Activated naive CD8-positive, alpha-beta T cell (primary cell): ENCODE measurements around the gene ADGRG6.
"Not testable (repeated sequence)": the region's sequence is repeated elsewhere in the genome, so short reads cannot be mapped to it uniquely, and the experiment has no call there.

Experiments used
- H3K27ac Mint-ChIP-seq: one replicate; pipeline ENCODE4 v1.8.0; 2021; ENCODE audit warnings: mixed read lengths
- H3K27me3 Mint-ChIP-seq: one replicate; pipeline ENCODE4 v1.8.0; 2021; ENCODE audit warnings: mixed read lengths
- H3K36me3 Mint-ChIP-seq: one replicate; pipeline ENCODE4 v1.8.0; 2021; ENCODE audit warnings: mixed read lengths
- H3K4me1 Mint-ChIP-seq: one replicate; pipeline ENCODE4 v1.8.0; 2021; ENCODE audit warnings: low read depth, mixed read lengths
- H3K4me3 Mint-ChIP-seq: one replicate; pipeline ENCODE4 v1.8.0; 2021; ENCODE audit warnings: mild to moderate bottlenecking, mixed read lengths
- H3K9me3 Mint-ChIP-seq: one replicate; pipeline ENCODE4 v1.8.0; 2021; ENCODE audit warnings: low read depth, mixed read lengths

The ADGRG6 gene

GRCh38 chr6:142339968-142340658 lies 38.3 kb downstream of the ADGRG6 start:
- Mint-ChIP-seq H3K4me3 (no peak overlapping the region), H3K36me3 (peaks cover 2% of the 10 kb centered on the region), H3K27ac (no peak overlapping the region), H3K9me3 (no peaks in the 10 kb centered on the region), H3K4me1 (no peaks in the 10 kb centered on the region), H3K27me3 (peaks cover 3% of the 10 kb centered on the region)

GRCh38 chr6:142341855-142342330 lies 40.1 kb downstream of the ADGRG6 start:
- Mint-ChIP-seq H3K9me3 (no peaks in the 10 kb centered on the region), H3K4me3 (no peak overlapping the region), H3K4me1 (no peaks in the 10 kb centered on the region), H3K27ac (no peak overlapping the region), H3K36me3 (peaks cover 2% of the 10 kb centered on the region), H3K27me3 (peaks cover 5% of the 10 kb centered on the region)

- no peaks in the 10 kb centered on the region for H3K4me1 Mint-ChIP-seq
- peaks cover 2% of the 10 kb centered on the region for H3K36me3 Mint-ChIP-seq
- no peak overlapping the region for H3K27ac Mint-ChIP-seq
- peaks cover 5% of the 10 kb centered on the region for H3K27me3 Mint-ChIP-seq
- no peak overlapping the region for H3K4me3 Mint-ChIP-seq
- no peaks in the 10 kb centered on the region for H3K9me3 Mint-ChIP-seq
Observed at GRCh38 chr6:142342986-142343385, 41.2 kb downstream of the ADGRG6 start.

GRCh38 chr6:142343938-142344337 lies 42.1 kb downstream of the ADGRG6 start:
- no peaks in the 10 kb centered on the region for H3K4me1 Mint-ChIP-seq
- H3K27me3 Mint-ChIP-seq = peaks cover 5% of the 10 kb centered on the region
- H3K36me3 Mint-ChIP-seq = peaks cover 2% of the 10 kb centered on the region
- no peak overlapping the region for H3K27ac Mint-ChIP-seq
- no peak overlapping the region for H3K4me3 Mint-ChIP-seq
- H3K9me3 Mint-ChIP-seq = no peaks in the 10 kb centered on the region

DNA sequence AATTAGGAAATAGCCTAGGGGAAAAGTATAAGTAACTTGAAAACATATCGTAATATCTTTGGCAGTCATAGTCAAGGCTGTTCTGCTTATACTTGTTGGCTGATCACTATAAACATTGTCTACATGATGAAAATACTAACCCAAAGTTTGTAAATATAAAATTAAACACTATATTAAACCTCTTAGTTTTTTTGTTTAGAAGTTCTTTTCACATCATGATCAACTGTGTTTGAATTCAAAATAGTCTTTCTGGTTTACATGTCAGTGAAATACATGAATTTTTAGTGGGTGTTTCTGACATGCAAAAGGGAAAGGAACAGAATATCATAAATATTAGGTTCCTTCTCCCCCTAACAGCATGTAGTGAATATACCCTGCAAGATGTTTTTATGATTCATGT lies 43.5 kb downstream of the ADGRG6 start:
- H3K4me3 Mint-ChIP-seq = no peak overlapping the region
- H3K9me3 Mint-ChIP-seq = no peaks in the 10 kb centered on the region
- H3K4me1 Mint-ChIP-seq = no peaks in the 10 kb centered on the region
- H3K36me3 Mint-ChIP-seq = peaks cover 2% of the 10 kb centered on the region
- peaks cover 5% of the 10 kb centered on the region for H3K27me3 Mint-ChIP-seq
- H3K27ac Mint-ChIP-seq = no peak overlapping the region

DNA sequence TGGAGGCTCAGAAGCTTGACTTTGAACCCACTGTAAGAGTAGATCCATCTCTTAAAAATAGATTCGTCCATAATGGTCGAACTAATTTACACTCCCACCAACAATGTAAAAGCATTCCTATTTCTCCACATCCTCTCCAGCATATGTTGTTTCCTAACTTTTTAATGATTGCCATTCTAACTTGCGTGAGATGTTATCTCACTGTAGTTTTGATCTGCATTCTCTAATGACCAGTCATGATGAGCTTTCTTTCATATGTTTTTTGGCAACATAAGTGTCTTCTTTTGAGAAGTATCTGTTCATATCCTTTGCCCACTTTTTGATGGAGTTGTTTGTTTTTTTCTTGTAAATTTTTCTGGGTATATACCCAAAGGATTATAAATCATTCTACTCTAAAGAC lies 44.4 kb downstream of the ADGRG6 start:
- not testable (repeated sequence) for H3K9me3 Mint-ChIP-seq, H3K27ac Mint-ChIP-seq, H3K4me1 Mint-ChIP-seq, H3K27me3 Mint-ChIP-seq, H3K4me3 Mint-ChIP-seq, H3K36me3 Mint-ChIP-seq

- H3K27ac Mint-ChIP-seq = no peak overlapping the region
- H3K9me3 Mint-ChIP-seq = peaks cover 5% of the 10 kb centered on the region
- H3K4me1 Mint-ChIP-seq = no peaks in the 10 kb centered on the region
- peaks cover 2% of the 10 kb centered on the region for H3K27me3 Mint-ChIP-seq
- peaks cover 2% of the 10 kb centered on the region for H3K36me3 Mint-ChIP-seq
- no peak overlapping the region for H3K4me3 Mint-ChIP-seq
Observed at GRCh38 chr6:142349215-142349823, 47.5 kb downstream of the ADGRG6 start.

DNA sequence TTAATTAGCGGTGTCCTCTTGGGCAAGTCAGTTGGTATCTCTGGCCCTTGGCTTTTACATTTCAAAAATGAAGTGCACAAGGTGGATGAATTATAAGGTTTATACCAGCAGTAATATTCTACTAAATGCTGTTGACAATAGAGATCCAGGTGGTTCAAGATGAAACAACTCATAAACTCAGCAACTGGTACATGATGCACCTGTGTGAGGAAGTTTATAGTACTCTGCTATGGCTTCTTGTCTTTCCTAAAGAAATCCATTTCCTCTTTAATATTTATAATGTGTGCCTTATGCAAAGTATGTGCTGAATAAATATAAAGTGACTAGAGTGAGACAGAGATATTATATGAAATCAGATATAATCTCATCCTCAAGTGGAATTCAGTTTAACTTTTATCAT lies 48.5 kb downstream of the ADGRG6 start:
- Mint-ChIP-seq H3K9me3 (peaks cover 5% of the 10 kb centered on the region), H3K27me3 (peaks cover 2% of the 10 kb centered on the region), H3K4me1 (no peaks in the 10 kb centered on the region), H3K36me3 (peaks cover 2% of the 10 kb centered on the region), H3K4me3 (no peak overlapping the region), H3K27ac (no peak overlapping the region)

DNA sequence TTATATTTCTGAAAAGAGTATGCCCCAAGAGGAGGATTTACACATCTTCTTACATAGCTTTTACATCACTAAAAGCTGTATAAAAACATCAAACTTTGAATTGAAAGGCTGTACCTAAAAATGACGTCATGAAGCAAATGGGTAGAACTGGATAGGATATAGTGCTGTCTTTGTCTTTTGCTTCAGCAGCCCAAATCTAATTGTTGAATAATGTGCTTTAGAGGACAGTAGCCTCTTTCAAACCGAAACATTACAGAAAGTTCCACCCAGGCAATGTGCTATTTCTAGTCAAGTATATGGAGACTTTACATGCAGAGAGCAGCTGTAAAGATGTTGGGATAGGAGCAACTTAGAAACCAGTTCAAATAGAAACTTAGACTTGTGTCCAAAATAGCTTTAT lies 51.9 kb downstream of the ADGRG6 start:
- Mint-ChIP-seq H3K36me3 (peaks cover 2% of the 10 kb centered on the region), H3K9me3 (peaks cover 5% of the 10 kb centered on the region), H3K27ac (no peak overlapping the region), H3K4me1 (peaks cover 27% of the 10 kb centered on the region), H3K4me3 (no peak overlapping the region), H3K27me3 (no peaks in the 10 kb centered on the region)

- Mint-ChIP-seq H3K27me3 (no peaks in the 10 kb centered on the region), H3K36me3 (peaks cover 2% of the 10 kb centered on the region), H3K4me3 (no peak overlapping the region), H3K27ac (no peak overlapping the region), H3K4me1 (peaks cover 27% of the 10 kb centered on the region), H3K9me3 (peaks cover 5% of the 10 kb centered on the region)
Observed at GRCh38 chr6:142354650-142355049, 52.8 kb downstream of the ADGRG6 start.

DNA sequence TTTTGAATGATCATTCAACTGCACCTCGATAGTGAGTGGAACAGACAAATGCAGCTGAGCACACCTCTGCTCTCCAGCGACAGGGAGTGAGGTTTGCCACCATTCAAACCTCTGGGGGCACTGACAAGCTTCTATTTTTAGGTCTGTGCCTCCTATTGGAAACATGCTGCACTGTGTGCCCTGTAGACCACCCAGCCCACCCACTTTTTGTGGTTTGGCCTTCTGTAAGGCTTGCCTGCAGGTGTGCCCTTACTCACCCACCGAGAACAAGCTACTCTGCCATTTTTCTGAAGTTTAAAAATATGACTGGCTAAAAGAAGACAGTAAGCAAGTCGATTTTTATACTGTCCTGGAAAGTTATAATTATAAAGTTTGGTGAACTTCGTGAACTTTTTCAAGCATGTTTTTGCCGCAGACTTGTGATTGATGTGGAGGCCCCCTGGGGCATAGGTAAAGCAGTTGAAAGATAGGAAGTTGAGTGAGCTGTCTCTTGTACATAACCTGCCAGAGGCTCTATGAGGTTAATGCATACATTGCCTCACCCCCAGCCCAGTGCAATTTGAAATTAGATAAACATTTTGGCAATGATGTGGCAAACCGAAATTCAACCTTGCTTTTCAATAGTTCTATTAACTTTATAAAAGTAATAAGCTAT lies 53.8 kb downstream of the ADGRG6 start:
- peak overlapping the region; percentile 56 for H3K4me3 Mint-ChIP-seq

DNA sequence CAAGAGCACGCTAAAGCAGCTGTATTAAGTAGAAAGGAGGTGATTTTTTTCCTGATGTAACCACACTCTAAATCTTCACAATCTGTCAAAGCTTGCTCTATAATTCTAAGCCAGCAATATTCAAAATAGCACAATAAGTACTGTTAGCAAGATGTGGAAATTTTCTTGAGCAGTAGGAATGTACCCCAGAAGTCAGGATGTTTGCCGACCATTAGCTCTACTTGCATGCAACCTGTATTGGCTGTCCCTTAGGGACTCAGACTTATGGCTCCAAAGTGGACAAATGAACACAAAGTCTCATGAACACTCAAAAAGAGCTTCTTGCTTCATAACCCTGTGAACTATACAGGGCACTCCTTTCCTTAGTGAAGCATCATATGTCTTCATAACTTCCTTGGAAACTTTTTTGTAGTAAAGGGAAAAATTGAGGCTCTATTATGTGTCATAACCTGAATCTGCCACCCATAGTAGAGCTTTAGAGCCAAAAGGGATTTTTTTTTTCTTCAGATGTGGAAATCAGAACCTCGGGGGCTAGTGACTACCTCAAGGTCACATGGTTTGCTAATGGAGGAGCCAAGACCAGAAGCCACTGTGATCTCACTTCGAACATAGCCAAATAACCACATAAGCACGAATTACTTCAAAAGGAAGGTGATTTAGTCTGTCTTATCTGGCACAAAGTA lies 54.5 kb downstream of the ADGRG6 start:
- Mint-ChIP-seq H3K4me3 (peak overlapping the region; percentile 56), H3K27ac (peak overlapping the region; percentile 78), H3K36me3 (peaks cover under 1% of the 10 kb centered on the region), H3K9me3 (peaks cover 2% of the 10 kb centered on the region), H3K27me3 (no peaks in the 10 kb centered on the region), H3K4me1 (peaks cover 27% of the 10 kb centered on the region)

More for the DNA sequence above, 53.8 kb downstream of the ADGRG6 start:
- peaks cover 27% of the 10 kb centered on the region for H3K4me1 Mint-ChIP-seq
- no peaks in the 10 kb centered on the region for H3K27me3 Mint-ChIP-seq
- peak overlapping the region; percentile 78 for H3K27ac Mint-ChIP-seq
- peaks cover 5% of the 10 kb centered on the region for H3K9me3 Mint-ChIP-seq
- peaks cover 2% of the 10 kb centered on the region for H3K36me3 Mint-ChIP-seq

DNA sequence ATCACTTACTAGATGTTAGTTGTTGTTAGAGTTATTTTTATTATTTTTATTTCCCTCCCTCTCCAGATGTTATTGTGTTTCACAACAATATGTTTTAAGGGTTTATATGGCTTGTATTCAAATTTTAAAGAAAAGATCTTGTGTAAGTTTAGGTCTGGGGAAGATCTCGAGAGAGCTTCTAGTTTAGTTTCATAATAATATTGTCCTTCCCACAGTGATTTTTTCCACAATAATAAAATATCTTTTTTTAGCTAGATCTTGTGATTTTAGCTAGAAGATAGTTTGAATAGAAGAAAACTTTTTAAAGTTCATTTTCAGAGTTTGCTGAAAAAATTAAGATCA lies 55.0 kb downstream of the ADGRG6 start:
- Mint-ChIP-seq H3K27ac (peak overlapping the region; percentile 78), H3K4me1 (peaks cover 27% of the 10 kb centered on the region), H3K9me3 (no peaks in the 10 kb centered on the region), H3K36me3 (no peaks in the 10 kb centered on the region), H3K4me3 (no peak overlapping the region), H3K27me3 (no peaks in the 10 kb centered on the region)

DNA sequence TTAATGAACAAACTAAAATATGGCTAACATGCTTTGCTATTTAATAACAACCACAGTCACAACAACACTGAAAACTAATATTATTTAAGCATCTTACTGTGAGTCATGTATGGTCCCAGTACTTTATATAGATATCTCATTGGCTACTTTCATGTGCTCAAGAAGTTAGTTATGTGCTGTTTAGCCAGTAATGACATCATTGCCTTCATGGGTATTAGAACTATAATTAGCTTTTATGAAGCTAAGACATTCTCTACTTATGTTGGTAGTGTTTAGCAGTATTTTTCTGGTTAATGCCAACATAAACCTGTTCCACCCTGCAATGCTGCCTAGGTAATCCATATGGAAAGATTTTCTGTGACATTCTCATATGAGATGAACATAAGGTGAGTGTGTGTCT lies 56.1 kb downstream of the ADGRG6 start:
- Mint-ChIP-seq H3K4me1 (peaks cover 27% of the 10 kb centered on the region), H3K27me3 (no peaks in the 10 kb centered on the region), H3K36me3 (no peaks in the 10 kb centered on the region), H3K27ac (no peak overlapping the region), H3K4me3 (no peak overlapping the region), H3K9me3 (no peaks in the 10 kb centered on the region)
